ENCODE data around the gene ECI1. TPM values are rescaled to one million over a fixed set of nuclear protein-coding genes. Genes with fewer than 3 reads are reported as not detected.

ECI1 gene
- total RNA-seq, 1 experiment from 2014 or later: 140 TPM

- Histone ChIP-seq H3K27ac (ENCODE audit: low read depth, low read length) (no peak overlapping the region; the same call in 1 of the 2 replicates), H3K79me2 (ENCODE audit: insufficient read depth, low read length) (peaks cover 50% of the 10 kb centered on the region), H2AFZ (ENCODE audit: low read depth, low read length, poor library complexity, severe bottlenecking) (no peak overlapping the region), H3K9me2 (ENCODE audit: insufficient read depth) (no peaks in the 10 kb centered on the region), H3K9ac (ENCODE audit: low read length) (no peak overlapping the region), H3K27me3 (ENCODE audit: insufficient read depth, low read length) (no peaks in the 10 kb centered on the region), H4K20me1 (ENCODE audit: insufficient read depth) (no peaks in the 10 kb centered on the region; the same call in 1 of the 2 replicates), H3K4me2 (ENCODE audit: low read length) (no peak overlapping the region), H3K36me3 (ENCODE audit: control insufficient read depth in 1 of 2, insufficient read depth in 2 of 2, low read length in 2 of 2) (peaks cover 9 to 19% of the 10 kb centered on the region in 2 experiments; a peak in 3 of 4 replicates), H3K4me1 (ENCODE audit: control insufficient read depth in 1 of 2, insufficient read depth in 2 of 2, low read length in 2 of 2) (peaks cover 19 to 20% of the 10 kb centered on the region in 2 experiments), H3K9me3 (ENCODE audit: control insufficient read depth in 1 of 2, insufficient read depth in 1 of 2, low read depth in 1 of 2, low read length in 2 of 2) (no peaks in the 10 kb centered on the region), H3K4me3 (replicated peaks in 1 of 2; ENCODE audit: low read depth in 1 of 2, low read length in 2 of 2) (no peak overlapping the region)
- ATAC-seq (no peak), DNase-seq (ENCODE audit: low read depth, low spot score) (no peak)
- no peak for TF ChIP-seq EGR1 (IDR thresholded peaks at IDR 0.05; ENCODE audit: low read depth)
- TF ChIP-seq ELF1 (IDR thresholded peaks at IDR 0.05; ENCODE audit: borderline replicate concordance, low read depth): no peak
- no peak for TF ChIP-seq POLR2AphosphoS5 (IDR thresholded peaks at IDR 0.05; ENCODE audit: low read depth, low read length)
- no peak for TF ChIP-seq CBX3 (IDR thresholded peaks at IDR 0.05; ENCODE audit: low read depth)
- no peak for TF ChIP-seq REST (IDR thresholded peaks at IDR 0.05; ENCODE audit: low read depth)
- TF ChIP-seq ZBTB33 (IDR thresholded peaks at IDR 0.05; ENCODE audit: extremely low read depth, insufficient replicate concordance, low read length): no peak
- no peak for TF ChIP-seq EZH2phosphoT487 (IDR thresholded peaks at IDR 0.05; ENCODE audit: borderline replicate concordance)
- no peak for TF ChIP-seq ZNF274 (IDR thresholded peaks at IDR 0.05; ENCODE audit: low read depth, low read length)
- no peak for TF ChIP-seq FOSL1 (IDR thresholded peaks at IDR 0.05; ENCODE audit: low read depth)
- TF ChIP-seq SP1 (IDR thresholded peaks at IDR 0.05; ENCODE audit: low read depth): no peak
- no peak for TF ChIP-seq TCF7L2 (IDR thresholded peaks at IDR 0.05; ENCODE audit: borderline replicate concordance, extremely low read depth, insufficient read depth, insufficient read length)
- no peak for TF ChIP-seq ZFX (IDR thresholded peaks at IDR 0.05)
- TF ChIP-seq MAX (IDR thresholded peaks at IDR 0.05): no peak
- TF ChIP-seq CTCF (IDR thresholded peaks at IDR 0.05 in 2 of 3, conservative IDR thresholded peaks at IDR 0.05 in 1 of 3; ENCODE audit: borderline replicate concordance in 1 of 3, insufficient read depth in 1 of 3, low read depth in 2 of 3, low read length in 2 of 3): no peak
- no peak for TF ChIP-seq EZH2 (IDR thresholded peaks at IDR 0.05)
- no peak for TF ChIP-seq SRF (IDR thresholded peaks at IDR 0.05; ENCODE audit: low read depth)
- BruUV-seq (replicated peaks): no TSS peak
- intact Hi-C loops (cut with micrococcal nuclease): no loop called here
- CTCF ChIA-PET: no interaction called here
- POLR2A ChIA-PET: no interaction called here
- RAD21 ChIA-PET (ENCODE audit: low non-redundant PET in 1 of 2, low total read pairs in 2 of 2, uncharacterized antibody in 2 of 2, unreplicated experiment in 2 of 2): no interaction called here
These were observed 21.6 kb downstream of the ECI1 start for GRCh38 chr16:2229632-2230250.

Measured in HCT116 (cell line).